ENCODE results near the gene BEND4. TPM values are rescaled to one million over a fixed set of nuclear protein-coding genes. Genes with fewer than 3 reads are reported as not detected.

Gene BEND4
- total and polyA plus RNA-seq, 2 of the 4 experiments (the other 2 are of a cell fraction), result not detected

DNA sequence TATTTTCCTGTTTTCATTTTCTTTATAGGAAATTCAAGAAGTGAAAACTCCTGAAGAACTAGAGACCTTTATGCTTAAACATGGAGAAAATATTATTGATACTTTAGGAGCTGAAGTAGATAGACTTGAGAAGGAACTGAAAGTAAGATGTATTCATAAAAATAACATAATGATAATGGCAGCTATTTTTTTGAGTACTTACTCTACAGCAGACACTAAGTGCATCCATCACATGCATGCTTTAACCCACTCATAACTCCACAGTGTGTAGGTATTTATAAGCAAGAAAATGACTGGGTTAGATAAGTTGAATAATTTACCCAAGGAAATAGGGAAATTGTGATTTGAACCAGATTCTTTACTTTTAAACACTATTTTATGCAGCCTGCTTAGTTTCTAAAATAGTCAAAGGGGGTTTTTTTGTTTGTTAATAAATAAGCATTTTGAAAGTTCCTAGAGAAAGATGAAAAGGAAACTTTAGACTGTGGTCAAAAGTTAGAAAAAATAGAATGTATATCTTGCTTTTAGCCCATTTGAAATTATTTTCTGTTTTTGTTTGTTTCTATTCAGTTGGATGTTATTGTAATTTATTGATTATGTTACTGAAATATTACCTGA, 74.2 kb downstream of the BEND4 start:
- no TSS peak for BruUV-seq (replicated peaks)
- CTCF ChIA-PET, result no interaction called here
- ATAC-seq (ENCODE audit: low read depth) (no peak), DNase-seq (no peak)
- H3K4me2 ChIP-seq (ENCODE audit: low read depth, low read length), result no peak overlapping the region
- no peak overlapping the region for H2AFZ ChIP-seq (replicated peaks; ENCODE audit: low read length, poor library complexity)
- in situ Hi-C loops (cut with MboI; ENCODE audit: low sequenced_read_pairs), result no loop called here
- no peak overlapping the region for H2BK15ac ChIP-seq (ENCODE audit: low read depth, low read length)
- H3K27me3 ChIP-seq (ENCODE audit: control insufficient read depth, insufficient read depth, low read length), result no peaks in the 10 kb centered on the region
- no peaks in the 10 kb centered on the region for H4K20me1 ChIP-seq (ENCODE audit: insufficient read depth, low read length)
- H3K56ac ChIP-seq (ENCODE audit: extremely low read depth, insufficient read depth, low read length), result no peak overlapping the region
- no peaks in the 10 kb centered on the region for H3K4me1 ChIP-seq (ENCODE audit: control insufficient read depth, insufficient read depth, low read length)
- H4K91ac ChIP-seq (ENCODE audit: insufficient read depth, low read depth, low read length), result no peak overlapping the region
- H3K4me3 ChIP-seq (ENCODE audit: insufficient read depth, low read depth, low read length), result no peak overlapping the region
- no peak overlapping the region for H3K4ac ChIP-seq (ENCODE audit: low read depth, low read length)
- H3K9ac ChIP-seq (ENCODE audit: low read depth, low read length), result no peak overlapping the region
- no peak overlapping the region for H2AK9ac ChIP-seq (replicated peaks; ENCODE audit: low read depth, low read length, poor library complexity)
- TF ChIP-seq SMC3 (IDR thresholded peaks at IDR 0.05; ENCODE audit: low read depth, low read length) (no peak), FOS (IDR thresholded peaks at IDR 0.05; ENCODE audit: low read depth, low read length) (no peak), RFX5 (IDR thresholded peaks at IDR 0.05; ENCODE audit: low read depth, low read length) (no peak), NFE2L2 (IDR thresholded peaks at IDR 0.05; ENCODE audit: low read depth, low read length) (no peak), POLR2A (IDR thresholded peaks at IDR 0.05; ENCODE audit: low read depth, low read length) (no peak), MAZ (IDR thresholded peaks at IDR 0.05; ENCODE audit: borderline replicate concordance, low read depth, low read length) (no peak), CEBPB (IDR thresholded peaks at IDR 0.05; ENCODE audit: low read depth, low read length) (no peak), MXI1 (IDR thresholded peaks at IDR 0.05; ENCODE audit: borderline replicate concordance, low read depth, low read length) (no peak), CHD1 (IDR thresholded peaks at IDR 0.05; ENCODE audit: low read depth, low read length) (no peak), BHLHE40 (IDR thresholded peaks at IDR 0.05; ENCODE audit: low read depth, low read length) (no peak), USF2 (IDR thresholded peaks at IDR 0.05; ENCODE audit: low read depth, low read length) (no peak), RAD21 (IDR thresholded peaks at IDR 0.05; ENCODE audit: low read length) (no peak), RCOR1 (IDR thresholded peaks at IDR 0.05; ENCODE audit: insufficient replicate concordance, low read length) (no peak), CTCF (conservative IDR thresholded peaks at IDR 0.05; ENCODE audit: low read depth, low read length) (no peak)
- TF ChIP-seq, protein P1, sequence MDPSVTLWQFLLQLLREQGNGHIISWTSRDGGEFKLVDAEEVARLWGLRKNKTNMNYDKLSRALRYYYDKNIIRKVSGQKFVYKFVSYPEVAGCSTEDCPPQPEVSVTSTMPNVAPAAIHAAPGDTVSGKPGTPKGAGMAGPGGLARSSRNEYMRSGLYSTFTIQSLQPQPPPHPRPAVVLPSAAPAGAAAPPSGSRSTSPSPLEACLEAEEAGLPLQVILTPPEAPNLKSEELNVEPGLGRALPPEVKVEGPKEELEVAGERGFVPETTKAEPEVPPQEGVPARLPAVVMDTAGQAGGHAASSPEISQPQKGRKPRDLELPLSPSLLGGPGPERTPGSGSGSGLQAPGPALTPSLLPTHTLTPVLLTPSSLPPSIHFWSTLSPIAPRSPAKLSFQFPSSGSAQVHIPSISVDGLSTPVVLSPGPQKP (IDR thresholded peaks at IDR 0.05; ENCODE audit: borderline replicate concordance, low read depth, low read length), result no peak
- no peak overlapping the region for H2BK120ac ChIP-seq (ENCODE audit: low read depth, low read length)
- no peak overlapping the region for H3K27ac ChIP-seq (ENCODE audit: insufficient read depth, low read length)
- no peaks in the 10 kb centered on the region for H3K9me3 ChIP-seq (ENCODE audit: control insufficient read depth, insufficient read depth, low read length)
- H2BK5ac ChIP-seq (ENCODE audit: low read depth, low read length, poor library complexity, severe bottlenecking), result no peak overlapping the region
- no peak overlapping the region for H3K23ac ChIP-seq (ENCODE audit: low read depth, low read length)
- peaks cover 0 to 5% of the 10 kb centered on the region in 2 experiments; a peak in 1 of 4 replicates for H3K79me1 ChIP-seq (ENCODE audit: low read depth in 1 of 2, low read length in 2 of 2)
- no peak overlapping the region for H2BK20ac ChIP-seq (ENCODE audit: low read depth, low read length)
- H3K18ac ChIP-seq (ENCODE audit: low read depth, low read length), result no peak overlapping the region
- peaks cover 4% of the 10 kb centered on the region; the same call in 1 of the 2 replicates for H3K9me1 ChIP-seq (ENCODE audit: insufficient read depth, low read length)
- H2AK5ac ChIP-seq (ENCODE audit: low read depth, low read length), result no peak overlapping the region
- no peak overlapping the region for H4K8ac ChIP-seq (ENCODE audit: low read depth in 2 of 2, low read length in 2 of 2)
- dilution Hi-C loops (cut with HindIII; ENCODE audit: low sequenced_read_pairs, unreplicated experiment), result no loop called here
- H4K5ac ChIP-seq (ENCODE audit: low read depth, low read length), result no peak overlapping the region
- H3K14ac ChIP-seq (replicated peaks; ENCODE audit: low read depth, low read length), result no peak overlapping the region
- H3K36me3 ChIP-seq (ENCODE audit: control insufficient read depth, insufficient read depth, low read length), result peaks cover 11% of the 10 kb centered on the region
- intact Hi-C loops (cut with micrococcal nuclease), result no loop called here
- POLR2A ChIA-PET (ENCODE audit: unreplicated experiment), result no interaction called here

Data from IMR-90 (cell line).